GM12878 (cell line): ENCODE measurements around the gene HSF5.

ENCODE experiments used
- POLR2A ChIP-seq: IDR thresholded peaks from 2 replicates; pipeline ENCODE4 v1.6.1; 2011; ENCODE audit warnings: low read depth, mild to moderate bottlenecking, low read length
- YY1 ChIP-seq: IDR thresholded peaks from 2 replicates; pipeline ENCODE4 v1.6.1; 2011; ENCODE audit warnings: low read depth, mild to moderate bottlenecking, low read length

DNA sequence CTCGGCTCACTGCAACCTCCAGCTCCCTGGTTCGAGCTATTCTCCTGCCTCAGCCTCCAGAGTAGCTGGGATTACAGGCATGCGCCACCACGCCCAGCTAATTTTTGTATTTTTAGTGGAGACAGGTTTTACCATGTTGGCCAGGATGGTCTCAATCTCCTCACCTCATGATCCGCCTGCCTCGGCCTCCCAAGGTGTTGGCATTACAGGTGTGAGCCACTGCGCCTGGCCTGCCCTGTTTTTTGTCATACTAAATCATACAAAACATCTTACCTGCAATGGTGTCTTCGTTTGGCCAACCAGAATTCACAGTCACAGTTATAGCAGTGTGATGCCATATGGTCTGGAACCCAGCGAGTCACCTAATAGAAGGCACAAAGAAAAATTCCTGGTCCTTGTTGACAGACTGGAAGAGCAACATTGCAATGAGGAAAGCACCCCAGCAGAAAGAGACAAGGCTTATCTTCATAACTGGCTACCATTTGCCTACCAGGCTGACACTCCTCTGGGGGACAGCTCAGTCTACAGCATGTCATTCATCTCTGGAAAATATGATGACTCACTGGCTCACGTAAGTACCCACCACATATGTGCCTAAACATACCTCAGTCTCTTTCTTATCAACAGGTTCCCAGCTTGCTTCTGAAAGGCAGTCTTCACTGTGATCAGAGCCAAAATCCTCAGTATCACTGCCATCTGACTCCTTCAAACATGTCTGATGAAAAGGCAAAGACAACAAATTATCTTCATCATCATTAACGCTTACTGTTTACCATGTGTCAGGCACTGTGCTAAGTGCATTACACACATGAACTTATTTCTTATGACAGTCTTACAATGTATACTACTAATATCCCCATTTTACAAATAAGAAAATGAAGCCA lies 4.3 kb upstream of the HSF5 start:
- TF ChIP-seq YY1 (no peak), POLR2A (no peak)
